GM23338 (cell line): Measurements from ENCODE around the gene MTFR1L. TPM values are rescaled to one million over a fixed set of nuclear protein-coding genes. Genes with fewer than 3 reads are reported as not detected.

Experiments
- ATAC-seq: fragments of 200-7000 bp; cut with Tn5 transposase; 3 replicates; pipeline ENCODE4 v1.9.1; 2020
- DNase-seq: peaks from one replicate; pipeline ENCODE4 v3.0.0-alpha.2; 2015; ENCODE audit warnings: low spot score
- H2AFZ ChIP-seq: fragments of 200-600 bp; sonication (generic); 2 replicates; pipeline ENCODE4 v1.8.0; 2016; ENCODE audit warnings: antibody characterized with exemption, mild to moderate bottlenecking, moderate library complexity
- H3F3A ChIP-seq: fragments of 200-600 bp; sonication (generic); replicated peaks from 2 replicates; pipeline ENCODE4 v1.8.0; 2017; ENCODE audit warnings: antibody characterized with exemption, mixed run types, low read depth
- H3K27ac ChIP-seq: fragments of 200-600 bp; sonication (generic); 2 replicates; pipeline ENCODE4 v1.6.1; 2016; ENCODE audit warnings: low read depth
- H3K27me3 ChIP-seq: fragments of 200-600 bp; sonication (generic); 2 replicates; pipeline ENCODE4 v1.8.0; 2016; ENCODE audit warnings: mild to moderate bottlenecking, mixed run types, moderate library complexity; ENCODE audit not compliant: insufficient read depth
- H3K36me3 ChIP-seq: fragments of 200-600 bp; sonication (generic); 2 replicates; pipeline ENCODE4 v1.8.0; 2016; ENCODE audit warnings: mild to moderate bottlenecking; ENCODE audit not compliant: insufficient read depth
- H3K4me1 ChIP-seq: fragments of 200-600 bp; sonication (generic); 2 replicates; pipeline ENCODE4 v1.8.0; 2016; ENCODE audit warnings: mild to moderate bottlenecking, moderate library complexity; ENCODE audit not compliant: insufficient read depth
- H3K4me2 ChIP-seq: fragments of 200-600 bp; sonication (generic); 2 replicates; pipeline ENCODE4 v1.7.1; 2017; ENCODE audit warnings: mixed run types
- H3K4me3 ChIP-seq: fragments of 200-600 bp; sonication (generic); 2 replicates; pipeline ENCODE4 v1.6.1; 2016; ENCODE audit warnings: mixed run types
- H3K79me2 ChIP-seq: fragments of 200-600 bp; sonication (generic); replicated peaks from 2 replicates; pipeline ENCODE4 v1.8.0; 2017; ENCODE audit warnings: mild to moderate bottlenecking; ENCODE audit not compliant: insufficient read depth
- H3K9me2 ChIP-seq: fragments of 200-600 bp; sonication (generic); 2 replicates; pipeline ENCODE4 v1.8.0; 2017; ENCODE audit not compliant: insufficient read depth
- H4K20me1 ChIP-seq: fragments of 200-600 bp; sonication (generic); replicated peaks from 2 replicates; pipeline ENCODE4 v1.8.0; 2017; ENCODE audit warnings: mild to moderate bottlenecking; ENCODE audit not compliant: insufficient read depth
- H3K27ac Mint-ChIP-seq: 2 replicates; pipeline ENCODE4 v1.8.0; 2020; ENCODE audit warnings: inconsistent platforms, mild to moderate bottlenecking, moderate library complexity, mixed read lengths
- H3K27me3 Mint-ChIP-seq: 3 replicates; pipeline ENCODE4 v1.8.0; 2022; ENCODE audit warnings: low read depth, mild to moderate bottlenecking, moderate library complexity, mixed read lengths, inconsistent platforms; ENCODE audit not compliant: insufficient read depth, poor library complexity
- H3K36me3 Mint-ChIP-seq: 3 replicates; pipeline ENCODE4 v1.8.0; 2021; ENCODE audit warnings: low read depth, mild to moderate bottlenecking, inconsistent platforms, moderate library complexity, mixed read lengths
- H3K4me1 Mint-ChIP-seq: 3 replicates; pipeline ENCODE4 v1.8.0; 2020; ENCODE audit warnings: mild to moderate bottlenecking, inconsistent platforms, mixed read lengths
- H3K4me3 Mint-ChIP-seq: 3 replicates; pipeline ENCODE4 v1.8.0; 2021; ENCODE audit warnings: moderate library complexity, mild to moderate bottlenecking, inconsistent platforms, mixed read lengths
- H3K9me3 Mint-ChIP-seq: 3 replicates; pipeline ENCODE4 v1.8.0; 2020; ENCODE audit warnings: moderate library complexity, mild to moderate bottlenecking, inconsistent platforms, mixed read lengths
- CREB1 ChIP-seq: fragments of 250-450 bp; sonication (Bioruptor Pico); IDR thresholded peaks from 2 replicates; pipeline ENCODE4 v1.5.0; 2020; ENCODE audit warnings: low read depth, mild to moderate bottlenecking, moderate library complexity
- EZH2 ChIP-seq: fragments of 200-600 bp; sonication (generic); IDR thresholded peaks from one replicate; pipeline ENCODE4 v1.8.0; 2017; ENCODE audit warnings: antibody characterized with exemption, mild to moderate bottlenecking, low read depth; ENCODE audit not compliant: unreplicated experiment
- EZH2phosphoT487 ChIP-seq: fragments of 200-600 bp; sonication (generic); IDR thresholded peaks from one replicate; pipeline ENCODE4 v1.8.1; 2018; ENCODE audit warnings: antibody characterized with exemption; ENCODE audit not compliant: unreplicated experiment
- JUNB ChIP-seq: IDR thresholded peaks from one replicate; pipeline ENCODE4 v1.6.1; 2016; ENCODE audit warnings: antibody characterized with exemption; ENCODE audit not compliant: unreplicated experiment
- NANOG ChIP-seq: IDR thresholded peaks from 2 replicates; pipeline ENCODE4 v1.6.1; 2016; ENCODE audit warnings: antibody characterized with exemption, borderline replicate concordance
- POLR2AphosphoS5 ChIP-seq: IDR thresholded peaks from 2 replicates; pipeline ENCODE4 v1.6.1; 2016; ENCODE audit warnings: antibody characterized with exemption, low read depth
- STAT1 ChIP-seq: IDR thresholded peaks from one replicate; pipeline ENCODE4 v1.6.1; 2016; ENCODE audit warnings: antibody characterized with exemption; ENCODE audit not compliant: unreplicated experiment
- ZNF114 ChIP-seq: fragments of 250-450 bp; sonication (Bioruptor Pico); IDR thresholded peaks from 2 replicates; pipeline ENCODE4 v1.5.0; 2020; ENCODE audit warnings: mild to moderate bottlenecking, moderate library complexity
- ZNF331 ChIP-seq: fragments of 250-450 bp; sonication (Bioruptor Pico); IDR thresholded peaks from 2 replicates; pipeline ENCODE4 v1.5.0; 2020; ENCODE audit warnings: low read depth, mild to moderate bottlenecking, moderate library complexity
- polyA plus RNA-seq: library from polyadenylated mRNA; unstranded; fragments of >200 nt; fragmentation: Nextera tagmentation; extraction: Ambion mirVana; gene quantifications from 2 replicates; pipeline ENCODE4 v1.2.1, GENCODE V29; 2016
- total RNA-seq: library from RNA; depleted of rRNA; stranded (reverse); fragments of >200 nt; shearing (Covaris generic); gene quantifications from 2 replicates; pipeline ENCODE4 v1.2.3, GENCODE V29; 2014
- TF ChIP-seq, protein P1 (sequence below): IDR thresholded peaks from one replicate; pipeline ENCODE4 v1.6.1; 2018; ENCODE audit warnings: antibody characterized with exemption; ENCODE audit not compliant: unreplicated experiment
- TF ChIP-seq, protein P2 (sequence below), 2 experiments: fragments of 200-600 bp in 1 of 2; sonication (generic) in 1 of 2; conservative IDR thresholded peaks; 2 replicates each; pipeline versions ENCODE4 v1.5.1 to v1.6.1; 2016 to 2017; ENCODE audit warnings: antibody characterized with exemption in 2 of 2, low read depth in 2 of 2, mild to moderate bottlenecking in 2 of 2, moderate library complexity in 1 of 2

The MTFR1L gene
- total and polyA plus RNA-seq, 2 experiments from 2014 or later, result 14.8 to 22.7 TPM

DNA sequence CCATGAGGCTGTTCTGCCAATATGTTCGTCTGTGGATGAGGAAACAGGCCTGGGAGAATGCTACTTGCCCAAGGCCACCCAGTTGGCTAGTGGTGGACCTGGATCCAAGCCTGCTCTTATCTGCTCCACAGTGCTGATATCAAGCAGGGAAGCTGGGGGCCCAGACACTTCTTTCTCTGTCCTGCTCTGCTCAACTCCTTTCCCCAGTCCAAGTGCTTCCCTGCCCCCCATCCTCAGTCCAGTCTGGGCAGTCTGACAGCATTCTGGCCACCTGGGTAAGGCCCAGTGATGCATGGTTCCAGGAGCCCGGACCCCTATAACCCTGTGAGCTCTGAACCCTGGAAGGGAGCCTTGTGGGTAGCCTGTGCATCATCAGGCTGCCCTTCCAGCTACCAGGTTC, 59.9 kb downstream of the MTFR1L start:
- Mint-ChIP-seq H3K4me3 (no peak overlapping the region), H3K4me1 (peaks cover 7% of the 10 kb centered on the region), H3K36me3 (no peaks in the 10 kb centered on the region), H3K27me3 (no peaks in the 10 kb centered on the region), H3K27ac (no peak overlapping the region), H3K9me3 (no peaks in the 10 kb centered on the region; the same call in 2 of the 3 replicates)
- no peak for DNase-seq
- no peaks in the 10 kb centered on the region for H4K20me1 ChIP-seq
- H3K27me3 ChIP-seq, result peaks cover 17% of the 10 kb centered on the region
- H3K27ac ChIP-seq, result no peak overlapping the region
- ATAC-seq, result no peak
- no peak for TF ChIP-seq STAT1
- no peak for TF ChIP-seq ZNF331 (CRISPR knock-in tag)
- TF ChIP-seq, protein P1, sequence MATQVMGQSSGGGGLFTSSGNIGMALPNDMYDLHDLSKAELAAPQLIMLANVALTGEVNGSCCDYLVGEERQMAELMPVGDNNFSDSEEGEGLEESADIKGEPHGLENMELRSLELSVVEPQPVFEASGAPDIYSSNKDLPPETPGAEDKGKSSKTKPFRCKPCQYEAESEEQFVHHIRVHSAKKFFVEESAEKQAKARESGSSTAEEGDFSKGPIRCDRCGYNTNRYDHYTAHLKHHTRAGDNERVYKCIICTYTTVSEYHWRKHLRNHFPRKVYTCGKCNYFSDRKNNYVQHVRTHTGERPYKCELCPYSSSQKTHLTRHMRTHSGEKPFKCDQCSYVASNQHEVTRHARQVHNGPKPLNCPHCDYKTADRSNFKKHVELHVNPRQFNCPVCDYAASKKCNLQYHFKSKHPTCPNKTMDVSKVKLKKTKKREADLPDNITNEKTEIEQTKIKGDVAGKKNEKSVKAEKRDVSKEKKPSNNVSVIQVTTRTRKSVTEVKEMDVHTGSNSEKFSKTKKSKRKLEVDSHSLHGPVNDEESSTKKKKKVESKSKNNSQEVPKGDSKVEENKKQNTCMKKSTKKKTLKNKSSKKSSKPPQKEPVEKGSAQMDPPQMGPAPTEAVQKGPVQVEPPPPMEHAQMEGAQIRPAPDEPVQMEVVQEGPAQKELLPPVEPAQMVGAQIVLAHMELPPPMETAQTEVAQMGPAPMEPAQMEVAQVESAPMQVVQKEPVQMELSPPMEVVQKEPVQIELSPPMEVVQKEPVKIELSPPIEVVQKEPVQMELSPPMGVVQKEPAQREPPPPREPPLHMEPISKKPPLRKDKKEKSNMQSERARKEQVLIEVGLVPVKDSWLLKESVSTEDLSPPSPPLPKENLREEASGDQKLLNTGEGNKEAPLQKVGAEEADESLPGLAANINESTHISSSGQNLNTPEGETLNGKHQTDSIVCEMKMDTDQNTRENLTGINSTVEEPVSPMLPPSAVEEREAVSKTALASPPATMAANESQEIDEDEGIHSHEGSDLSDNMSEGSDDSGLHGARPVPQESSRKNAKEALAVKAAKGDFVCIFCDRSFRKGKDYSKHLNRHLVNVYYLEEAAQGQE, result no peak
- TF ChIP-seq ZNF114 (CRISPR knock-in tag), result no peak
- no peak for TF ChIP-seq EZH2
- 0 out of 2 replicates have a peak, but pooled peaks cover 2% of the 10 kb centered on the region for H3F3A ChIP-seq
- no peak overlapping the region for H2AFZ ChIP-seq
- no peak overlapping the region for H3K4me2 ChIP-seq
- no peaks in the 10 kb centered on the region for H3K79me2 ChIP-seq
- H3K9me2 ChIP-seq, result no peaks in the 10 kb centered on the region
- H3K4me1 ChIP-seq, result peaks cover 6% of the 10 kb centered on the region
- no peak overlapping the region for H3K4me3 ChIP-seq
- H3K36me3 ChIP-seq, result no peaks in the 10 kb centered on the region

DNA sequence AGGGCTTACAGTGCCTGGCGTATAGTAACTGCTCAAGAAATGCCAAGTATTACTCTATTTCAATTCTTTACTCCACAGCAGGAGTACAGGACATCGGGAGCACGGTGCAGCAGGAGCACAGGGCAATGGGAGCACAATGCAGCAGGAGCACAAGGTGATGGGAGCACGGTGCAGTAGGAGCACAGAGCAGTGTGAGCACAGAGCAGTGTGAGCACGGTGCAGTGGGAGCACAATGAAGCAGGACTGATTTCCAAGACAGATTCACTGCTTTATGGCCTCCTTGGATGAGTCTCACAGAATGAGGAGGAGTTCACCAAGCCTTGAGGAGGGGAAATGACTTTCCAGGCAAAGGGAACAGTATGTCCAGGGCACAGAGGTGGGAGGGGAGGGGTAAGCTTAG, 60.8 kb downstream of the MTFR1L start:
- Mint-ChIP-seq H3K27ac (no peak overlapping the region), H3K4me1 (peaks cover 7% of the 10 kb centered on the region), H3K4me3 (no peak overlapping the region; the same call in 2 of the 3 replicates)
- TF ChIP-seq, protein P1, result no peak
- TF ChIP-seq CREB1 (CRISPR knock-in tag) (no peak), STAT1 (no peak), EZH2 (no peak), ZNF331 (CRISPR knock-in tag) (no peak), ZNF114 (CRISPR knock-in tag) (no peak), POLR2AphosphoS5 (no peak), NANOG (no peak), JUNB (no peak), EZH2phosphoT487 (no peak)
- TF ChIP-seq, protein P2, sequence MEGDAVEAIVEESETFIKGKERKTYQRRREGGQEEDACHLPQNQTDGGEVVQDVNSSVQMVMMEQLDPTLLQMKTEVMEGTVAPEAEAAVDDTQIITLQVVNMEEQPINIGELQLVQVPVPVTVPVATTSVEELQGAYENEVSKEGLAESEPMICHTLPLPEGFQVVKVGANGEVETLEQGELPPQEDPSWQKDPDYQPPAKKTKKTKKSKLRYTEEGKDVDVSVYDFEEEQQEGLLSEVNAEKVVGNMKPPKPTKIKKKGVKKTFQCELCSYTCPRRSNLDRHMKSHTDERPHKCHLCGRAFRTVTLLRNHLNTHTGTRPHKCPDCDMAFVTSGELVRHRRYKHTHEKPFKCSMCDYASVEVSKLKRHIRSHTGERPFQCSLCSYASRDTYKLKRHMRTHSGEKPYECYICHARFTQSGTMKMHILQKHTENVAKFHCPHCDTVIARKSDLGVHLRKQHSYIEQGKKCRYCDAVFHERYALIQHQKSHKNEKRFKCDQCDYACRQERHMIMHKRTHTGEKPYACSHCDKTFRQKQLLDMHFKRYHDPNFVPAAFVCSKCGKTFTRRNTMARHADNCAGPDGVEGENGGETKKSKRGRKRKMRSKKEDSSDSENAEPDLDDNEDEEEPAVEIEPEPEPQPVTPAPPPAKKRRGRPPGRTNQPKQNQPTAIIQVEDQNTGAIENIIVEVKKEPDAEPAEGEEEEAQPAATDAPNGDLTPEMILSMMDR (conservative IDR thresholded peaks at IDR 0.05; ENCODE audit: low read depth in 2 of 2), result no peak

More for the DNA sequence above, 60.8 kb downstream of the MTFR1L start:
- H3K4me1 ChIP-seq, result peaks cover 6% of the 10 kb centered on the region
- H3K9me2 ChIP-seq, result no peaks in the 10 kb centered on the region
- H3K9me3 Mint-ChIP-seq, result no peaks in the 10 kb centered on the region
- ATAC-seq (no peak), DNase-seq (no peak)
- peaks cover 17% of the 10 kb centered on the region for H3K27me3 ChIP-seq
- no peaks in the 10 kb centered on the region for H3K27me3 Mint-ChIP-seq
- H3K4me2 ChIP-seq, result no peak overlapping the region
- H3K27ac ChIP-seq, result no peak overlapping the region
- no peaks in the 10 kb centered on the region for H3K36me3 ChIP-seq
- no peaks in the 10 kb centered on the region for H3K79me2 ChIP-seq
- no peaks in the 10 kb centered on the region for H3K36me3 Mint-ChIP-seq
- no peaks in the 10 kb centered on the region for H3F3A ChIP-seq
- H4K20me1 ChIP-seq, result no peaks in the 10 kb centered on the region
- H3K4me3 ChIP-seq, result no peak overlapping the region
- H2AFZ ChIP-seq, result no peak overlapping the region
